ENCODE data around the gene NGB. TPM values are rescaled to one million over a fixed set of nuclear protein-coding genes. Genes with fewer than 3 reads are reported as not detected.
"Not testable (repeated sequence)": the region's sequence is repeated elsewhere in the genome, so short reads cannot be mapped to it uniquely, and the experiment has no call there.

Gene NGB
- total RNA-seq, 1 donor, result not detected

- DNase-seq (ENCODE audit: low read depth in 2 of 3, low spot score in 2 of 3), result no peak
Observed at GRCh38 chr14:77296906-77297305, 25.9 kb upstream of the NGB start.

DNA sequence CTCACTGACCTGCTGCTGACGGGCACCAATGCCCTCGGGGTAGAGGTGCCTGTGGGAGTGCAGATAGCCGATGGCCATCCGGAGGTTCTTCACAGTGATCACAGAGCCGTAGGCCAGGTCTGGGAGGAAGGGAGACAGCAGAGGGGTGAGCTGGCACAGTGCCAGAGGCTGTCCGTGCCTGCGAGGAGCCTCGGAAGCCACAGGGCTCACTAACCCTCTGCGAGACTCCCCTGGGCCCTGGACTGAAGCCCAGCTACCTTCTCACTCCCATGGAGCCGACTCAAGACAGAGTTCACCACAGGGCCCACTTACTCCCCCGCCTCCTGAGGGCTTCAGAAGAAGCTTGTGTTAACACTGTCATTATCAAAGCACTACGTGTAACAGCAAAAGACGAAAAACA lies 25.1 kb upstream of the NGB start:
- no peak for DNase-seq (ENCODE audit: low read depth in 2 of 3, low spot score in 2 of 3)

DNA sequence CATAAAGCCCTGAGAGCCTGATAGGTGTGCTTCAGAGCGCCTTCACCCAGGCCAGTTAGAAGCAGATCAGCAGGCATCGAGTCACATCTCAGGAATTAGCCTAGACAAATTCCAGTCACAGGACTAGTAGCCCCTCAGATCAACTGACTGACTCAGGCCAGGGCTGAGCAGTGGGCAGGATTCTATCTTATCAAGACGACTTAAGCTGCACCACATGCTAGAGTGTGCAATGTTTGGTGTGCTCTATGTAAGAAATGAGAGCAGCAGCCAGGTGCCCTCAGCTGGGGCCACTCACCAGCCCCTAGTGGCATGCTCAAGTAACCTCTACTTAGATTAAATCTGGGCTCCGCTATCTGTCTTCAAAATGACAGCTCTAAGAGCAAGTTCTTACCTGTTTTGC lies 19.7 kb upstream of the NGB start:
- DNase-seq (ENCODE audit: low read depth in 2 of 3, low spot score in 2 of 3), result no peak

- no peak for DNase-seq (ENCODE audit: low read depth in 2 of 3, low spot score in 2 of 3)
Observed at GRCh38 chr14:77286576-77286975, 15.6 kb upstream of the NGB start.

GRCh38 chr14:77284466-77284865 lies 13.5 kb upstream of the NGB start:
- DNase-seq (ENCODE audit: low read depth in 2 of 3, low spot score in 2 of 3), result no peak

GRCh38 chr14:77284066-77284465 lies 13.1 kb upstream of the NGB start:
- DNase-seq (ENCODE audit: low read depth in 2 of 3, low spot score in 2 of 3), result no peak

DNA sequence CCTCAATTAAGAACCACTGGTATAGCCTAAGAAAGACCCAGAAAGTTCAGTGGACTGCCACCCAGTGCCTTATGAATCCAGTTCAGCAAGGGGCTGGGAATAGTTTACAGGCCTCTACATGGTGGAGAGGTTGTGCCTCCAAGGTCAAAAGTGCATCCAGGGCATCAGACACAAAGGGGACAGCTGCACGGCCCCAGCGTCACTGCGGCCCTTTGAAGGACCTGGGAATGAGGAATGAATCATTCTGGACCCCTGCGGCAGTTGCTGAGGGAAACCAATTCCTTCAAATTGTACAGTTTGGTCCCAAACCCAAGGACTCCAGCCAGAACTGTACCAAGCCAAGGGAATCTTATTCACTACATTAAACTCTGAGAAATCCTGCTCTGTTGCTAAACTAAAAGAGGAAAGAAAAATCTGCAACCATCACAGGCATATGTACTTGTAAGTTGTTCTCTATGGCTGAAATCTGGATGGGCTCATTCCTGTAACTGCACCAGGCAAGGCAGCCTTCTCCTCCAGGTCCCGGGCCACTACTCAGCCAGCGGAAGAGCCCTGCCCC lies 10.9 kb upstream of the NGB start:
- DNase-seq (ENCODE audit: low read depth in 2 of 3, low spot score in 2 of 3), result no peak

DNA sequence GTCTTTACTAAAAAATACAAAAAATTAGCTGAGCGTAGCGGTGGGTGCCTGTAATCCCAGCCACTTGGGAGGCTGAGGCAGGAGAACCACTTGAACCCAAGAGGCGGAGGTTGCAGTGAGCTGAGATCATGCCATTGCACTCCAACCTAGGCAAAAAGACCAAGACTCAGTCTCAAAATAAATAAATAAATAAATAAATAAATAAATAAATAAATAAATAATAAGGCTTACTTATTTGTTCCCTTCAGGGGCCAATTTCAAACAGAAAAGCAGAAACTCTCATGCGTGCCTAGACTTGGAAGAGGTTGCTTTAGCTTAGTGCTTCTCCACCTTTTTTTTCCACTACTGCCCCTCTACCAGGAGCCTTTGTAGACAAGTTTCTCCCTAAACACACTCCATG lies 9.9 kb upstream of the NGB start:
- not testable (repeated sequence) for DNase-seq (ENCODE audit: low read depth in 2 of 3, low spot score in 2 of 3)

- DNase-seq (ENCODE audit: low read depth in 2 of 3, low spot score in 2 of 3), result no peak
Observed at GRCh38 chr14:77279719-77280118, 8.7 kb upstream of the NGB start.

GRCh38 chr14:77278461-77279230 lies 7.6 kb upstream of the NGB start:
- no peak for DNase-seq (ENCODE audit: low read depth in 2 of 3, low spot score in 2 of 3)

- no peak for DNase-seq (ENCODE audit: low read depth in 2 of 3, low spot score in 2 of 3)
Observed at GRCh38 chr14:77276959-77277358, 6.0 kb upstream of the NGB start.

GRCh38 chr14:77276295-77276935 lies 5.4 kb upstream of the NGB start:
- DNase-seq (ENCODE audit: low read depth in 2 of 3, low spot score in 2 of 3), result no peak

DNA sequence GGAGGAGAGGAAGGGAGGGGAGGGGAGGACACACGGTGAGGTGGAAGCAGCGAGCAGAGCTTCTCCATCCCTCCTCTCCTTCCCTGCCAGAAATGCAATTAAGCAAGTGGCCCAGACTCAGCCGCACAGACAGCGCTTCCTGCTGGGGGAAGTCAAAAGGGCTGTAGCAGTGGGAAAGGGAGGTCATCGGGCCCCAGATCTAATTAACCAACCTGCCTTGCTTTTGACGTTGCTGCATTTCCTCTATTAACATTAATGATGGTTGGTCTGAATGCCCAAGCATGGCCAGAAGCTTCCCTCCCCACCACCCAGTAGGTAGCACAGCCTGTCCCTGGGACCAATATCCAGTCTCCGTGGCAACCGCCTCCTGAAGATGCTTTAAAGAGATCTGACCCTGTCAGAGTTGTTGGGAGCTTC lies 4.6 kb upstream of the NGB start:
- DNase-seq (ENCODE audit: low read depth in 2 of 3, low spot score in 2 of 3), result no peak

- DNase-seq (ENCODE audit: low read depth in 2 of 3, low spot score in 2 of 3), result no peak
Observed at GRCh38 chr14:77275041-77275580, 4.1 kb upstream of the NGB start.

DNA sequence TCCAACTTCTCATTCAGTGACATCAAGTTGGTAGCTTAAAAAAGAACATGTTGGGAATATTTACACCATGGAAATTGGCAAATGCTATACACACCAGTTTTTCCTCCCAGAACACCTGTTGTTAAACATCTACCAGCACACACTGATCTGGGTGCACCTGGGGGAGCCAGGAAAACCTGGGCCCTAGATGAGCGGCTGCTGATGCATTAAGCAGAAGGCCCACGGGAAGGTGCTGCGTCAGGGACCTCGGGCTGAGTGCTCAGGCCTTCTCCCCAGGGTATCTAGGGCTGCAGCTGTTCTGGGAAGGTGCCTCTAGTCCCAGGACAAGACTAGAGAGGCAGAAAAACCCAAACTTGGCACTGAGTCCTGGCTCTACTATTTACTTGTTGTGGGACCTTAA lies 2.8 kb upstream of the NGB start:
- DNase-seq (ENCODE audit: low read depth in 2 of 3, low spot score in 2 of 3), result no peak

DNA sequence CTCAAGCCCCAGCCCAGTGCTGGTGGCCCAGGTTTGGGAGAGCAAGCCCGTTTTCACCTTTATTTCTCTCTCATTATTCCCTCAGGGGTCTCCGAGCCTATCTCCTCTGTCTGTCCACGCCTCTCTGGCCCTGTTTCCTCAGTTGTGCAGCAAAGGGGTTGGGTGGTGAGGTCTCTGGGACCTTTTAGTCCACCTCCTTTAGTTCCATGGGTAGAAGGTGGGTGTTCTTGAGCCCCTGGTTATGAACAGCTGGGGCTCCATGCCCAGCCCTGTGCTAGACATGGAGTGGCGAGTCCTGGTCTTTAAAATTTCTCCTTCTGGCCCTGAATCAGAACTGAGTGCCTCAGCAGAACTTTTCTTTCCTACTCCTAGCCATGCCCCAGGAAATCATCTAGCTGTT lies 1.3 kb upstream of the NGB start:
- no peak for DNase-seq (ENCODE audit: low read depth in 2 of 3, low spot score in 2 of 3)

DNA sequence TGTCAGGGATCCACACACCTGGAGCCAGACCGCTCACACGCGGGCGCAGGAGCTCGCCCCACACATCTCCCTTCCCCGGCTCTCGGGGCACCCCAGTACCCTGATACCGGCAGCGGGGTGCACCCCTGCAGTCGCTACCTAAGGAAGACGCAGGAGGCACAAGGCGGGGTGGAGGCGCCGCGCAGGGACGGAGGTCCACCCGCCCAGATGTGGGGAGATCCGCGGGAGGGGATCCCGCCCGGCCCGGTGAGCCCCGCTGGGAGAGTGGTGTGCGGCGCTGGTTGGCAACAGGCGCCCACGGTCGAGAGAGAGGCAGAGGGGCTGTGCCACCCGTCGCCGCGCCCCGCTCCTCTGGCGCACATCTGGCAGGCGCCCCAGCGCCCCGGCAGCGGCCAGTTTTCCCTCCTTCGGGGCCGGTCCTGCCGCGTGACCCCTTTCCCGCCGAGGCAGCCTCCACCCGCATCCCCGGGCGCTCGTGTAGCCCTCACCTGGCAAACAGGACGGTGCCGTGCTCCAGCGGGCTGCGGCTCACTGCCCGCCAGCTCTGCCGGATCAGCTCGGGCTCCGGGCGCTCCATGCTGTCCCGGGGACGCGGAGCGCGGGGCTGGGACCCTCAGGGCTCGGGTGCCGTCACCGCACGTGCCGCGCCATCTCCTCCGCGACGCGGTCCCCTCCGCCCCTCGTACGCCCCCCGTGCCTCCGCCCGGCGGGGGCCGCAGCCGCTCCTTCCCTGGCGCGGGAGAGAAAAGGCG lies 469 bp downstream of the NGB start:
- no peak for DNase-seq (ENCODE audit: low read depth in 2 of 3, low spot score in 2 of 3)

GRCh38 chr14:77268989-77269600 lies 1.9 kb downstream of the NGB start:
- peak in 1 of 3 donors; percentile 34 for DNase-seq (ENCODE audit: low read depth in 2 of 3, low spot score in 2 of 3)

DNA sequence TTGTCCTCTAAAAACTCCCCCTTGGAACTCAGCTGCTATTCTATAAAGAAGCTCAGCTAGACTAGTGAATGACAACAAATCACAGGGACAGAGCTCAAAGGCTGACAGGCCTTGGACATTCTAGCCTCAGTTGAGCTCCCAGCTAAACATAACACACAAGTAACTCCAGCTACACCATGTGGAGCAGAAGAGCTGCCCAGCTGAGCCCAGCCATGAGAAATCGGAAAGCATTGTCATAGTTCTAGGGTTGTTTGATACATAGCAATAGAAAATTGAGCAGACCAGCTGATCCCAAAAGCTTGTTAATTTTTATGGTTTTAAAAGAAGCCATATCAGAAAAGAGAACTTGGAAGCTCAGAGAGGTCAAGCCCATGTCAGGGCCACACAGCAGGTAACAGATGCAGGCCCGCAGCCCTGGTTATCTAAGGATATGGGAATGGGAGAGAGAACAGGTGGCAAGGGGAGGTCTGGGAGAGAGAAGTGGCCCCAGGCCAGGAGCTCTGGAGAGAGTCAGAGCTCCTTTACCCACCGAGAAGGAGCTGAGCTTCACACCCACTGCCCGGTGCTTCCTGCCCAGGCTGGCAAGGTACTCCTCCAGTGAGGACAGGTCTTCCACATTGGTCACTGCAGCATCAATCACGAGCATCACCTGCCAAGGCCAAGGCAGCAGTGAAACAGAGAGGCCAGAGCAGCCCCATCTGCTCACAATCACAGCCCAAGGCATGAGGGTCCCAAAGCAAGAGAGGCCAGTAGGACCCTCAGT lies 2.9 kb downstream of the NGB start:
- DNase-seq (ENCODE audit: low read depth in 2 of 3, low spot score in 2 of 3), result no peak

DNA sequence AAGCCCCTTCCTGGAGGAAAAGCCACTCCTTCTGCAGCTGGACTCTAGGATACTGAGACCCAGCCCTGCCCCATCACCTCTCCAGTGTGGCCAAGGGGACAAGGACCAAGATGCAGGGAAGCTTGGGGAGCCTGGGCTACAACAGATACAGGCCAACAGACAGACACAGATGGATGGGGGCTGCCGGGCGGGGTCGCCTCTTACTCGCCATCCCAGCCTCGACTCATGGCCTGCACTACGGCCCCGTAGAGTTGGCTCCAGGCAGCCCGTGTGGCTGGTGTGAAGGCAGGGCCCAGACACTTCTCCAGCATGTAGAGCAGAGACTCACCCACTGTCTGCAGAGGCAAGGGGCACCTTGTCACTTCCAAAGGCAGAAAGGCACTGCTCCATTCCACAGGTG lies 4.7 kb downstream of the NGB start:
- no peak for DNase-seq (ENCODE audit: low read depth in 2 of 3, low spot score in 2 of 3)

Measured in hematopoietic multipotent progenitor cell (in vitro differentiated cells).